ENCODE measurements around the gene RGS1.

Gene RGS1

DNA sequence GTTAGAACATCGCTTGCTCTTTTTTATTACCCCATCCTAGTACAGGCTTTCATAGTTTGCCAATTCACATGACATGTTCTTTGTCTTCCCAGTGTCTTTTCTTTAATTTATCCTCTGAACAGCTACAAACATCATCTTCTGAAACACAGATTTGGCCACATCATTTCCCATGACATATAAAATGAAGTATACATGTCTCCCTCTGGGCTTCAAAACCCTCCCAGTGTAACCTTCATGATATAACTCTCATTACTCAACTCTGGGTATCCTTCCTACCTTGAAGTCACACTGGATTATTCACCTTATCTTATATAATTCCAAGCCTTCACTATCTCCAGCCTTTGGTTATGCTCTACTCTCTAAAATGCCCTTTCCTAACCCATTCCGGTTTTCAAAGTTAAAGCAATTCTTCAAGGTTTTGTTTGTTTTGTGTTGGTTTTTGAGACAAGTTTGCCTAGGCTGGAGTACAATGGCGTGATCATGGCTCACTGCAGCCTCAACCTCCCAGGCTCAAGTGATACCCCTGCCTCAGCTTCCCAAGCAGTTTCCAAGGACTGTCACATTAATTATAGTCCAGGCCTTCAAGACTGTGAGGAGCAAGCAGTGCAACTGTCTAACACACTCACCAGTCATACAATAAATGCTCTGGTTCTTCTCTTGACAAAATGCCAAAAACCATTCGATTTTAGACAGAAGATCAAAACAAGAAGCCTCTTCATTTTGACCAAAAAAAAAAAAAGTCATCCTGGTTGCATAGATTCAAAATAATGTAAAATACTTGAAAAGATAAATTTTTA lies 5.8 kb downstream of the RGS1 start:
- no peak for DNase-seq (ENCODE audit: low spot score)

DNA sequence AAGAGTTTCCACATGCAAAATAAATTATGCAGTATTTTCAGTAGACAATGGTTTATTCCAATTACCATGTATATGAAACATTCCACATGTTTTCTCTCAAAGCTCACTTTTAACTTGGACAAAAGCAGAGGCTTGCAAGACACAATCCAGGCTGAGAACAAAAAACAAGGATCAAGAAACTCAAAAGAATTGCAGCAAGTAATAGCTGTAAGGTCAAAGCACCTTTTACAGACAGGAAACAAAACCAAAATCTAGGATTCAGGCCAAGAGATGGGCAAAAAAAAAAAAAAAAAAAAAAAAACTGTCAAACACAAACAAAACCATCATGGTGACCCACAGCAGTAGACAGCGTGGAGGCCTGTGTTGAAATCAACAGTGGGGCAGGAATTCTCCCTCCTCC lies 9.3 kb downstream of the RGS1 start:
- no peak for DNase-seq (ENCODE audit: low spot score)

DNA sequence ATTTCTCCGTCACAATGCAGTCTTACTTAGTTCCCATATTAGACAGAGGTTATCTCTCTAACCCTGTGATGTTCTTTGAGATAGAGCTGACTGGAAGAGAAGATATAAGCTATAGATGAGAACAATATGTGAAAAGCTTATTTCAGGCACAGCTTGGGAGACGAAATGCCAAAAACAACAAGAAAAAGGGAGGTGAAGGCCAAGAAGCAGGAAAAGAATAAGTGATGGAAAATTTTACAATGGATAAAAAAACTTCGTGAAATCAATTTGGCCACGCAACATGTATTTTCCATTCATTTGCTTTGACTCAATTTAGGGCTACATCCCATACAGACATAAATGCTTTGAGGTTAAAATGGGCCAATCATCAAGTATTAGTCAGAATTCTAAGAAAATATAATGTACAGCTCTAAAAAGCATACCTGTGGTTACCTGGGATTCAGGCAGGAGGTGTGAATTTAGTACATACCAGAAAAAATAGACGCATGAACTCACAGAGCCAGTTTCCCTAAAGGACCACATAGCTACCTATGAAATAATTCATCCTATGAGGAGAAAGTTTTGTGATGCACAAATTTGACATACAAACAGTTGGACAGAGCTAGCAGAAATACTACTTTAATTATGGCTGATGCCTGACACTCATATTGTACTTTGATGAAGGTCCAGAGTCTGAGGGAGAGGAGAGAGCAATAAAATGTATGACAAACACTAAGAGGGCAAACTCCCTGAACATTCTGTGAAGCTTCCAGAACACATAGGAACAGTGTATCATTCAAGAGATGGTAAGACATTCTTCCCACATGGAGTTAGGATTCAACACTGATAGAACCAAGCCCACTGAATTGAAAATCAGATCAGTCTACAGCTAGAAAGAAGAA lies 12.1 kb downstream of the RGS1 start:
- no peak for DNase-seq (ENCODE audit: low spot score)

DNA sequence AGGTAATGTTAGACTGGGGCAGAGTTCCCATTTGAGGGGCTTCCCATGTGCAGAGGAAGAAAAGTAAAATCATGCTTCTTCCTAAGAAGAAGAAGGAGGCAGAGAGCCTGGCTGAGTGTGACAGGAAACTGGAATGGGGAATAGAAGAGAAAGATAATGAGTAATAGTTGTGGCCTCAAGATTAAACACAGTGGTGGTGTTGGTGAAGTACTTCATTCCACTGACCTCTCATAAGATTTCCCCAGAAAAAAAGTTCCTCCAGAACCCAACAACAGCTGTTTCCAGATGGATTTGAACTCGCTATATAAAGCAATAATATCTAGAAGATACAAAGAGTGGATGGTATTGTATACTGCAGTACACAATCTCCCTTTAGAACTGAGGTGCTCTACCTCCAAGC lies 13.0 kb downstream of the RGS1 start:
- DNase-seq (ENCODE audit: low spot score): no peak

DNA sequence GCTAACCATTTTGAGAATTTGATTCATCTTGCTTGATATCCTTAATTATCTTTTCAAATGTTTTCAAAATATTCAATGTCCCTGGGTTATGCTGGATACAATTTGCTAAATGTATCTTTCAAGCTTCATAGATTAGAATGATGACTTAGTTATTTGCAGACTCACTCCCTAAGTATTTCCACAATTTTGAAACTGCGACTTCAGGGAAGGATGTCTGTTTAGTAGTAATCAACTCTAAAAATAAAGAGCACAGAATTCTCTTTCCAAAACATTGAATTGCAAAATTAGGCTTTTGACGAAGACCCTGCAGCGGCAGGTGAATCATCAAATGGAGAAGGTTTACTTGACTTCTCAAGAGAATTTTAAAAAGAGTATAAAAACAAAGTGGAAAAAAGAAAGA lies 14.2 kb downstream of the RGS1 start:
- DNase-seq (ENCODE audit: low spot score): no peak

DNA sequence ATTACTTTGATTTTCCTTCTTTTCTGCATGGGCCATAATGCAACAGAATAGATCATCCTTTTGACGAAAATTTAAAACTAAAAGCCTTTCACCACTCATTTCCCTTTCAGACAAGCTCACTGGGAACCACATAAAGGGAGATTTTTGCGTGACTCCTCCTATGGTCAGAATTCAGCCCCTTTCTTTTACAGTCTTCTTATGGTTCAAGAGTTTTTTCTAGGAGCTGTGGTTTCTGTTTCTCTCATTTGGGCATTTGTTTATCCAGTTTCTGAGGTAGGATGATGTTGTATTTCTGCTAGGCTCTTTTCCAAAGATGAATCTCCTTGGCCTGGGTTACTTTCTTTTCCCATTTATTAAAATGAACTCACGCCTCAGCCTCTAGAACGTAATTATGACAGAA lies 16.9 kb downstream of the RGS1 start:
- DNase-seq (ENCODE audit: low spot score): no peak

DNA sequence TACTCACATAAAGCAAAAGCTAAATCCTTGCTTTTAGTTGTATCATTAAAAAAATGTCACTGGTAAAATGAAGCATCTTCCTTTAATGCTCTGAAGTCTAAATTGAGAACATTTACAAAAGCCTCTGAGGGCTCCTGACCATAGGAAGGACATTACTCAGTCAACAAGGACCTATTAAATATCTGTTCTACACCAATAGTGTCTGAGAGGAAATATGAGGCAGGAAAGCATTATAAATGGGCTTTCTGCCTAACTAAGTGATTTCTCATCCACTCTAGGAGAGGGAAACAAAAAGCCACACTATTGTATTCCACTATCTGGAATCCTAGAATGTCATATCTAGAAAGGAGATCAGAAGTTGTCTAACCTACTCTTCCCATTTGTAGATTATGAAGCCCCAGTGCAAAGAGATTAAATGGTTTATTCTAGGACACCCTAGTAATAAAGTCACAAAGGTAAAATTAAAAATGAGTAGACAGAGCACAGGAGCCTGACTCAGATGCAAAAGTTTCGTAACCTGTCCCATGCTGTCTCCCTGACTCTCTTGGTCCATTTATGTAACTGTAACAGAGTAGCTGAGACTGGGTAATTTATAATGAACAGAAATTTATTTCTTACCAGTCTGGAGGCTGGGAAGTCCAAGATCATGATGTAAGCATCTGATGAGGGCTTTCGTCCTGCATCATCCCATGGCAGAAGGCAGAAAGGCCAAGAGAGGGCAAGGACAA lies 17.6 kb downstream of the RGS1 start:
- DNase-seq (ENCODE audit: low spot score): no peak

DNA sequence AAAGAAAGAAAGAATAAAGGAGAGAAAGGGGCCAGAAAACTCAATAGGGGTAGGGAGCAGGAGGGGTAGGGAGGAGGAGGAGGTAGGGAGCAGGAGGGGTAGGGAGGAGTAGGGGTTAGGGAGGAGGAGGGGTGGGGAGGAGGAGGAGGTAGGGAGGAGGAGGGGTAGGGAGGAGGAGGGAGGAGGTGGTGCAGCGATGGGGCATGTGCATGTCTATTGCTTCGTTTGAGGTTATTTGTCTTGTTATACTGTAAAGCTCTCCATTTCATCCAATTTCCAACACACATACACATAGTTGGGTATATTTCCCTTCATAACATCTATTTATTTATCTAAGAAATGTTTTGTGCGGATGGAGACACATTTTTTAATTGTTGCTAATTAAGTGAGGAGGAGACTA lies 19.7 kb downstream of the RGS1 start:
- no peak for DNase-seq (ENCODE audit: low spot score)

DNA sequence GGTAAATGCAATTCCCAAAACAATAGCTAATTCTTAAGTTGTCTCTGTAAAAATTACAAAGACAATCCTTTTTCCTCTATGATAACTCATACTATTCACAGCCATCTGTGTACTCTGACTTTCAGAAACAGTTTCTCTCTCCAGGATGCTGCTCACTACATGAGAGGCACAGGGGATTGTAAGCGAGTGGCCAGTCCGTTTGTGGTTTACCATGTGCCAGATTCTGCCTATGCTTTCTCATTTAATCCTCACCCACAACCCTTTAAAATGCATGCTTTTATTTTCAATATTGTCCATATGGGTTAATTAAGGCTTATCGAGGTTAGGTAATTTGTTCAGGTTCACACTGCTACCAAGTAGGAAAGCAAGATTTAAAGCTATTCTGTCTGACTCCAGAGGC lies 23.0 kb downstream of the RGS1 start:
- no peak for DNase-seq (ENCODE audit: low spot score)

DNA sequence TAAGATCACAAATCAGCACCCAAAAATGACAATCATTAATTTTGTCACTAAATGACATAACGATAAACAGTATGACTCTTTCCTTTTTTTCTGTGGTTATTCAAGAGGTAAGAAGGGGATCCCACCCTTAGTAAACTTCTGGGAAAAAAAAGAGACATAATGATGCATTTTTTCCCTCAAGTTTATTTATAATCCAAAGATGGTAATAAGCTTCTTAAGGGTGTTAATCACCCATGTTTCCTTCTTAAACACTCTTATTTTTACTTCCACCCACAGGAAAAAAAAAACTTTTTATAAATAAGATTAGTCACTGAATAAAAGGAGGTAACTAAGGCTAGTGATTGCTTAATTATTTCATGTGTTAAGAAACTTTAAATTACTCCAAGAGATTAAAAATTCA lies 24.7 kb downstream of the RGS1 start:
- DNase-seq (ENCODE audit: low spot score): no peak

DNA sequence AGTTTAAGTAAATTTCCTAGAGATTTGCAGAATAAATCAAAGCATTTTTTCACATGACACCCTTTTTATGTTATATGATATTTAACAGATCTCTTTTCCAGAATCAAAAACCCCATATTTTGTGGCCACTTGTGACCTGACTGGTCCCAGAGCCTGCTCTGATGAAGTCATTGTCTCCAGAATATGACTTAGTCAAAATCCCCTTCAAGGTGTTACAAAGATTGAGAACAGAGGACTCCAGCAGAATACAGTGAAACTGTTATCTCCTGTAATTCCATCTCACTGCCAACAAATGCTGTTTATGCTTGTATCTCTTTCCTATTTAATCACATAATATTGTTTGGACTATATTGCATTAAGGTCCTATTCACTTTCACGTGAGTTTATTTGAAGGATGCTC lies 25.6 kb downstream of the RGS1 start:
- no peak for DNase-seq (ENCODE audit: low spot score)

DNA sequence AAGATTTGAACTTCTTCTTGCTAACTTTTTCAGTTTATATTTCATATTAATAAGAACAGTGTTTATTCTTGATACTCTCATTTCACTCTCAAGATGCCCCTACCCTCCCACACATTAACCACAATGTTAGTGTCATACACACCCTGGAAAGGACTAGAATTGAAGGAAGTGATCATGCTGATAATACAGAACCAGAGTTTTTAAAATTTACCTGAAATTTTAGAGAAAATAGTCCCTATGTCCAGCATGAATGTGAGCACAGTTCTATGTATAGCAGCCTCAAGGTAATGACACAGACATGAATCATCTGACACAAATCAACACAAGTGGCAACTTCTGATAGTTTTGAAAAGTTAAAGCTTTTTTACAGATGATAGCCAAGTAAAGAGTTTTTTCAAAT lies 26.0 kb downstream of the RGS1 start:
- no peak for DNase-seq (ENCODE audit: low spot score)

DNA sequence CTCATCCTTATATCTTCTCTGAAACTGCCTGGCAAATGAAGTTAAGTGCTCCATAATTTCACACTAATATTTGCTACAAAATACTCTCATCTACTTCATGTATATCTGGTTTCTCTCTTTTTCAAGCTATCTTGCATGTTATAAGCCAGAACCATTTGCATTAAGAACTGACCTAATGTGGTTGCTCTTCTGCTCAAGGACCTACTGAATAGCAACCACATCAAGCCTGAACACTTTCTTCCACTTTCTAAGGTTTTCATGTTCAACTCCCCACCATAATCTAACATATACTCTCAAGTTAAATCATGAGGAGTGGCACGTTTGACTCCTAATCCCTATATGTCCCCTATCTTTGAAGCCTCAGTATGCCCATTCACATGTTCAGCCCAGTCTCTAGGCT lies 27.2 kb downstream of the RGS1 start:
- no peak for DNase-seq (ENCODE audit: low spot score)

DNA sequence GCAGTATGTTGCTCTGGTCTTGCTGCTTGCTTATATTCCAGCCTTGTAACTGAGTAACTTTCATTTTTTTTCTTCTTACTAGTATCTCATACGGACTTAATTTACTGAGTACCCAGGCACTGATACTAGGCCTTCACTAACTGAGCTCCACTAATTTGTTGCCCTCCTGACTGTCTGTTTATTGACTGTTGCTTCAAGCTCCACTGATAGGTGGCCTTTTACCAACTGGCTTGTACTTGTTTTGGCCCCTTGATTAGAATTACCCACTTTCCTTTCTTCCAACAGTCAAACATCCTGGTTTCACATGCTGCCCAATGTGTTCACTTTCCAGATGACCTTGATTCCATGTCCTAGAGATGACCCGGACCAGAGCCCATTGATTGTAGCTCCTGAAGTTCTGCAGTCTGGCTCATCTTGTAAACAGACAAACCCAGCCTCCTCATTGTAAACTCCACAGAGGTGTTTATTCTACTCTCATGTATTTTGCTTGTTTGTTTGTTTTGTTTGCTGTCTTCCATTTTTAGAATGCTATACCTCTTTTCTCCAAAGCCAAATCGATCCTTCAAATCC lies 27.7 kb downstream of the RGS1 start:
- DNase-seq (ENCODE audit: low spot score): no peak

DNA sequence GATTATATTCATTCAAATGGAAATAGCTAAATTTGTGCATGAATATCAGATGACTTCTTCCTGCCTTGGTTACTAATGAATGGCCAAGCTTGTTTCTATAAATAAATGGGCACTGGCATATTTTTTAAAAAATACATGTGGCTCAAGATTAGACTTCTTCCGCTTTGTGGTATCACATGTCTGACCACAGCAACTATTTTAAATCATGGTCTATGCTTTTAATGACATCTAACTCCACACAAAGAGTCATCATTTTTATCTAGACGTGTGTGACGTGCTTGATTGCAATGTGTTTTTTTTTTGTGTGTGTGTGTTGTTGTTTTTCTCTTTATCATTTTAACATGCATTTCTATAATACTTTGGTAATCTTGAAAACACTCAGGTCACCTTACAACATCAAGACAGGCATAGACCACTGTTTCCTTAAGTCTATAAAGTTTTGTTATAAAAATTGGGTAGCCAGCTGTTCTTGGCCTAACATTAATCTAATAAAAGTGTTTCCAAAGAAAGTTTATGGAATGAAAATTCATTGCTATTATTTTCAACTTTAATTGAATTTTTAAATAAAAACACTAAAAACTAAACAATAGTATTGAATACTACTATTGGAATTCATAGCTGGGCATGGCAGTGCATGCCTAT lies 29.5 kb downstream of the RGS1 start:
- DNase-seq (ENCODE audit: low spot score): no peak

DNA sequence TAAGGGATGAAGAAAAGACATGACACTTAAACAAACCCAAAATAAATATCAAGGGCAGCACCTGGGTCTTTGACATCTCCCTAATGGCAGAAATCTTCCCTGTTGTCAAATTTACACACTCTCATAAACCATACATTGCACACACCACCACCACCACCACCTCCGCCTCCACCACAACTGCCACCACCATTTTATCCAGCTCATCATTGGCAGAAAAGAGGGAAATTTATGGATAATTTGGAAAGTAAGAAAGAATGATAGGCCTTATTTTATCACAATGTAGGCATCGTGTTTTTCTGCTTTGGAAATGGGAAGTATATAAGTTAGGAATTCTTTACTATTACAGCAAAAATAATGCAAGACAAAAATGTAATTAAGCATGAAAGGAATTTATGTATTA lies 33.1 kb downstream of the RGS1 start:
- DNase-seq (ENCODE audit: low spot score): no peak

DNA sequence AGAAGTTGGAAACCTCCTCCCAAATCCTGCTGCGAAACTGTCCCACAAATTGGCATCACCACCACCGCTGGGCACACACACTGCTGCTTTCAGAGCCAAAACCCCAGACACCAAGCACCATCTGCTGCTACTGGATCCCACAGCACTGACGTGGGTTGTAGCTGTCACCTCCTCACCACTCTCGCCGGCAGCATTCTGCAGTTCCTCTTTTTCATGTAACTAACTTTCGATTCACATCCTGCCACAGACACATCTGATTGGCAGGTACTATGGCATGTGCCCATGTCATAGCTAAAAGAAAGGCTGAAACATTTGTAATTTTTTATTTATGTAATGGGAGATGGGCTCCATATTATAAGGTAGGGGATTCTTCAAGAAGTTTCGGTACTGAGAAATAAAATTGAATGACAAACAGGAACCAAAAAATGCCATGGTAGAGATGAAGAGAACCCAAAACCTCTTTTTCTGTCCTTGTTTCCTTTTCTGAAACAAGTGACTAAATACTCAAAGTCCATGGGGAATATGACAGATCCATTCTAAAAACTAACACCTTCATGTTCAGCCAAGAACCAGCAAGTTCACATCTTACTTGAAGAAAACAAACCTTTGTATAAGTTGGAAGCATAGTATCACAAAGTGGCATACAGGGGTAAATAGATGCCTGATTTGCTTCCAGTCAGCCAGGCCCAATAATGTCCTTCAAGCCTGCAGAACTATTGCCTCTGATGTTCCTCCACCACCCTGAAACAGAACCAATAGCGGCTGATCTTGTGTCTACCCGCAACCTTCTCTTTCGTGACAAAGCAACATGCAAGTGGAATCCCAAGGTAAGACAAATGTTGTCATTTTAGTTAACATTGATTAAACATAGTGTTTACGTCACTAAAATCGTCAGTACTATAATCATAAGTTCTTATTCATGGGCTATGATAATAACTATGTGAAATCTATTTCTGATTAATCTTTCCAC lies 33.8 kb downstream of the RGS1 start:
- no peak for DNase-seq (ENCODE audit: low spot score)

DNA sequence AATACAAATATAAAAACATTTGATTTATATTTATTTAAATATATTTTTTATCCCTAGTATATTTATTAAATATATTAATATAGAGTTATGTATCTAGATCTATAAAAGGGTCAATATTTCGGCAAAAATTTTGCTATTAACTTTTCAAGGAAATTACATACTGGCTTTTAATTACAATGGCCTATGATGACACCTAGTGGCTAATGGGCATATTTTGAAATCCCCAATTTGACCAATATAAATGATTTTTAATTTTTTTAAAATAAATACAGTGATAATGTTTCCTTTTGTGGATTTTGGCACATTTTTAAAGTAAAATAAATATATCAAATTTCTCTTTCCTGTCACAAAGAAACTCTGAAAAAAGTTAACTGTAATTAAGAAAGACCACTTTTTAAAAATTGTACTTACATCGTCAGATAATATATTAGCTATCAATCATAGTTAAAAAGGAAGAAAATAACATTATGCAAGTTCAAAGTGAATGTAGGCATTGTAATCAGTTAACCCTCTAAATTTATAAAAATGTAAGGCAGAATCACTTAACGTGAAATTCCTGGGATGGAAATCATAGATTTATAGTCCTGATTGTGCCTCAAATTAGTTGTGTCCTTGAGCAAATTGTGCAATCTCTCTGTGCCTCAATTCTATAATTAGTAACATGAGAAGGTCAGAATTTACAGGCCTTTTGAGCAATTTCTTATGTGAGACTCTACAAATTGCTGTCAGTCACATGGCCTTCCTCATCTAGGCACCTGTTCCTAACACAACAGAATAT lies 34.7 kb downstream of the RGS1 start:
- no peak for DNase-seq (ENCODE audit: low spot score)

DNA sequence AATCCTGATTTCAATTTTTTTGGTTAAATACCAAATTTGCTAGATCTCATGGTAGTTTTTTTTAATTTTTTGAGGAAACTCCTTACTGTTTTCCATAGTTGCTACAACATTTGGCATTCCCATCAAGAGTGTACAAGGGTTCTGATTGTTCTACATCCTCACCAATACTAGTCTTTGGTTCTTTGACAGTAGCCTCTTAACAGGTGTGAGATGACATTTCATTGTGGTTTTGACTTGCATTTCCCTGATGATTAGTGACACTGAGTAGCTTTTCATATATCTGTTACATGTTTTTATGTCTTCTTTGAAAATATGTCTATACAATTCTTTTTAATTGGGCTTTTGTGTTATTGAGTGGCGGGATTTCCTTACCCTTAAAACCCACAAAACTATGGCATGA lies 39.5 kb downstream of the RGS1 start:
- no peak for DNase-seq (ENCODE audit: low spot score)

DNA sequence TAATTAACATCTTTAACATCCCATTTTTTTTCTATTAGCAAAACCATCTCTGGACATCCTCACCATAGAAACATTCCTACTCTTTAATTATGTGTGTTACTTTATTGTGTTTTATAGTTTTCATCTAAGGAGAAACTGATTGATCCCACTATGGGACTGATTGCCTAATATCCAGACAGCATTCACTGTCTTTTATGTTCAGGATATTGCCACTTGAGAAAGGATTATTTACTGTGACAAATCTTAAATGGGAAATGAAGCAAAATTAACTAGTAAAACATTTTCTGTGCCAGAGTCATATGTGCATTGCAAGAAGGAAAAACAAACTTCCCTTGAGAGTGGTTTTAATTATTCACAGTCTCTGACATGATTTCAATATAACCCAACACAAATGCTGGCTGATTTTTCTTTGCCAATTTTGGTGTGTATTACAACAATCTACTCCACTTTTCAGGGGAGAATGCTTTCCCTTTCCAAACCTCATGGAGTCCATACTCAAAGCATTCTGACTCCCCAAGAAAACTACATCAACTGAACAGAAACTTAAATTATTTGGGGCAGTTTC lies 44.6 kb downstream of the RGS1 start:
- DNase-seq (ENCODE audit: low spot score): no peak
